ENCODE measurements around the gene TUBB4A. TPM values are rescaled to one million over a fixed set of nuclear protein-coding genes. Genes with fewer than 3 reads are reported as not detected.

The TUBB4A gene
- total and polyA plus RNA-seq, 9 donors = 0.88 to 47.1 (median 3.2) TPM; not detected in 2

GRCh38 chr19:6503407-6504201, 1.5 kb upstream of the TUBB4A start:
- no peaks in the 10 kb centered on the region for H3K27me3 ChIP-seq
- TF ChIP-seq POLR2A (IDR thresholded peaks at IDR 0.05) (no peak), EP300 (IDR thresholded peaks at IDR 0.05) (no peak), CTCF (IDR thresholded peaks at IDR 0.05) (no peak)
- WGBS, 3 donors = 63 to 64% (median 63%) methylated on average over 9 of the region's 9 CpGs
- H3K4me1 ChIP-seq (ENCODE audit: insufficient read depth) = no peaks in the 10 kb centered on the region
- DNase-seq = no peak
- H3K36me3 ChIP-seq = no peaks in the 10 kb centered on the region
- intact Hi-C loops (cut with DNase I) = no loop called here
- H3K27ac ChIP-seq = no peak overlapping the region
- no peaks in the 10 kb centered on the region for H3K9me3 ChIP-seq
- H3K4me3 ChIP-seq = no peak overlapping the region

GRCh38 chr19:6500837-6501739, 1.0 kb downstream of the TUBB4A start:
- intact Hi-C loops (cut with DNase I) = no loop called here
- TF ChIP-seq CTCF (IDR thresholded peaks at IDR 0.05) = no peak
- TF ChIP-seq POLR2A (IDR thresholded peaks at IDR 0.05) = no peak
- TF ChIP-seq EP300 (IDR thresholded peaks at IDR 0.05) = no peak
- no peaks in the 10 kb centered on the region for H3K27me3 ChIP-seq
- no peaks in the 10 kb centered on the region for H3K4me1 ChIP-seq (ENCODE audit: insufficient read depth)
- H3K4me3 ChIP-seq = no peak overlapping the region
- WGBS, 3 donors = 52 to 62% (median 60%) methylated on average over 23 to 24 of the region's 24 CpGs
- H3K36me3 ChIP-seq = no peaks in the 10 kb centered on the region
- no peak for DNase-seq
- no peak overlapping the region for H3K27ac ChIP-seq
- H3K9me3 ChIP-seq = no peaks in the 10 kb centered on the region

GRCh38 chr19:6499052-6499790, 2.9 kb downstream of the TUBB4A start:
- DNase-seq = no peak
- Histone ChIP-seq H3K27ac (no peak overlapping the region), H3K4me3 (no peak overlapping the region), H3K9me3 (no peaks in the 10 kb centered on the region), H3K27me3 (no peaks in the 10 kb centered on the region), H3K4me1 (ENCODE audit: insufficient read depth) (no peaks in the 10 kb centered on the region), H3K36me3 (no peaks in the 10 kb centered on the region)
- intact Hi-C loops (cut with DNase I) = no loop called here
- 61 to 67% (median 62%) methylated on average over 17 of the region's 17 CpGs for WGBS, 3 donors
- TF ChIP-seq EP300 (IDR thresholded peaks at IDR 0.05) (no peak), POLR2A (IDR thresholded peaks at IDR 0.05) (no peak), CTCF (IDR thresholded peaks at IDR 0.05) (no peak)
